SK-N-SH treated with all-trans-retinoic acid at 6 μM for 48 hours (cell line): Measurements from ENCODE around the gene ARHGEF11.

Experiments
- ARNTL ChIP-seq: fragments of 450-650 bp; formaldehyde crosslinking; IDR thresholded peaks from 2 replicates; pipeline ENCODE4 v1.5.0; 2020; ENCODE audit warnings: low read depth, mild to moderate bottlenecking, moderate library complexity, borderline replicate concordance
- CREB5 ChIP-seq: fragments of 250-450 bp; sonication (Bioruptor Pico); IDR thresholded peaks from 2 replicates; pipeline ENCODE4 v1.5.1; 2020; ENCODE audit warnings: low read depth, mild to moderate bottlenecking, moderate library complexity
- CSDC2 ChIP-seq: fragments of 250-450 bp; sonication (Bioruptor Pico); IDR thresholded peaks from 2 replicates; pipeline ENCODE4 v1.5.0; 2020; ENCODE audit warnings: mild to moderate bottlenecking, moderate library complexity
- CSRNP3 ChIP-seq: fragments of 250-450 bp; sonication (Bioruptor Pico); IDR thresholded peaks from 2 replicates; pipeline ENCODE4 v1.5.1; 2021; ENCODE audit warnings: mild to moderate bottlenecking, moderate library complexity
- ESRRG ChIP-seq: fragments of 250-450 bp; sonication (Bioruptor Pico); IDR thresholded peaks from 2 replicates; pipeline ENCODE4 v1.6.1; 2021; ENCODE audit warnings: mild to moderate bottlenecking
- POU6F1 ChIP-seq: fragments of 250-450 bp; sonication (Bioruptor Pico); IDR thresholded peaks from 2 replicates; pipeline ENCODE4 v1.8.0; 2021; ENCODE audit warnings: low read depth, mild to moderate bottlenecking, moderate library complexity, borderline replicate concordance
- TCF4 ChIP-seq: fragments of 250-450 bp; sonication (Bioruptor Pico); IDR thresholded peaks from 2 replicates; pipeline ENCODE4 v1.8.0; 2021; ENCODE audit warnings: mild to moderate bottlenecking, moderate library complexity, borderline replicate concordance
- ZC3H10 ChIP-seq: fragments of 250-450 bp; sonication (Bioruptor Pico); IDR thresholded peaks from 2 replicates; pipeline ENCODE4 v1.5.1; 2021; ENCODE audit warnings: mild to moderate bottlenecking, moderate library complexity
- ZFP3 ChIP-seq: fragments of 250-450 bp; sonication (Bioruptor Pico); IDR thresholded peaks from 2 replicates; pipeline ENCODE4 v1.5.0; 2020; ENCODE audit warnings: mild to moderate bottlenecking, moderate library complexity

GRCh38 chr1:156885314-156885713 lies 160.2 kb downstream of the ARHGEF11 start:
- no peak for TF ChIP-seq POU6F1 (CRISPR knock-in tag)
- TF ChIP-seq CSDC2: no peak
- no peak for TF ChIP-seq ESRRG (CRISPR knock-in tag)
- TF ChIP-seq CSRNP3 (CRISPR knock-in tag): no peak
- TF ChIP-seq ZC3H10 (CRISPR knock-in tag): no peak
- TF ChIP-seq TCF4 (CRISPR knock-in tag): no peak
- TF ChIP-seq ZFP3: no peak
- no peak for TF ChIP-seq CREB5
- TF ChIP-seq ARNTL (CRISPR knock-in tag): no peak
